ENCODE results near the gene FOLR2. TPM values are rescaled to one million over a fixed set of nuclear protein-coding genes. Genes with fewer than 3 reads are reported as not detected.
"Not testable (repeated sequence)": the region's sequence is repeated elsewhere in the genome, so short reads cannot be mapped to it uniquely, and the experiment has no call there.

Gene FOLR2
- total RNA-seq, 4 donors from 2014 or later: 52.5 to 128 (median 95.5) TPM

- ATAC-seq (ENCODE audit: low FRiP score) (no peak), DNase-seq (ENCODE audit: low spot score) (no peak)
- no peak for TF ChIP-seq CTCF (IDR thresholded peaks at IDR 0.05)
These were observed 20.9 kb upstream of the FOLR2 start for GRCh38 chr11:72195518-72196270.

- not testable (repeated sequence) for ATAC-seq (ENCODE audit: low FRiP score)
These were observed 15.1 kb upstream of the FOLR2 start for GRCh38 chr11:72201445-72201844.

GRCh38 chr11:72202571-72202970, 14.0 kb upstream of the FOLR2 start:
- TF ChIP-seq CTCF (IDR thresholded peaks at IDR 0.05): no peak
- ATAC-seq (ENCODE audit: low FRiP score) (no peak), DNase-seq (ENCODE audit: low spot score) (no peak)

More at GRCh38 chr11:72201445-72201844, 15.1 kb upstream of the FOLR2 start:
- DNase-seq (ENCODE audit: low spot score): not testable (repeated sequence)

GRCh38 chr11:72203163-72203562, 13.4 kb upstream of the FOLR2 start:
- no peak for TF ChIP-seq CTCF (IDR thresholded peaks at IDR 0.05)
- no peak for ATAC-seq (ENCODE audit: low FRiP score)
- no peak for DNase-seq (ENCODE audit: low spot score)

- DNase-seq (ENCODE audit: low spot score) (no peak), ATAC-seq (ENCODE audit: low FRiP score) (no peak)
- TF ChIP-seq CTCF (IDR thresholded peaks at IDR 0.05): no peak
These were observed 11.7 kb upstream of the FOLR2 start for GRCh38 chr11:72204886-72205285.

GRCh38 chr11:72206794-72207193, 9.8 kb upstream of the FOLR2 start:
- DNase-seq (ENCODE audit: low spot score): not testable (repeated sequence)

GRCh38 chr11:72208281-72208680, 8.3 kb upstream of the FOLR2 start:
- DNase-seq (ENCODE audit: low spot score) (no peak), ATAC-seq (ENCODE audit: low FRiP score) (no peak)
- TF ChIP-seq CTCF (IDR thresholded peaks at IDR 0.05): no peak

More at GRCh38 chr11:72206794-72207193, 9.8 kb upstream of the FOLR2 start:
- ATAC-seq (ENCODE audit: low FRiP score): not testable (repeated sequence)

- no peak for DNase-seq (ENCODE audit: low spot score)
- no peak for ATAC-seq (ENCODE audit: low FRiP score)
- TF ChIP-seq CTCF (IDR thresholded peaks at IDR 0.05): no peak
These were observed 7.5 kb upstream of the FOLR2 start for GRCh38 chr11:72209101-72209500.

Data from omental fat pad (tissue), 4 donors.